SH-SY5Y (cell line): ENCODE data around the gene PLAGL2.

Experiments
- GATA2 ChIP-seq: IDR thresholded peaks from 2 replicates; pipeline ENCODE4 v1.6.1; 2011; ENCODE audit warnings: mild to moderate bottlenecking, low read depth, low read length
- GATA3 ChIP-seq: IDR thresholded peaks from 2 replicates; pipeline ENCODE4 v1.6.1; 2011; ENCODE audit warnings: low read depth, mild to moderate bottlenecking, low read length, moderate library complexity

GRCh38 chr20:32152421-32153155, 55.0 kb downstream of the PLAGL2 start:
- TF ChIP-seq GATA3 (no peak), GATA2 (no peak)
